Left ventricle myocardium inferior (tissue), 1 donor: ENCODE measurements around the gene LCE3D. TPM values are rescaled to one million over a fixed set of nuclear protein-coding genes. Genes with fewer than 3 reads are reported as not detected.

Source experiments
- DNase-seq: peaks from one replicate; pipeline ENCODE4 v3.0.0-alpha.2; 2020
- H3K27ac ChIP-seq: fragments of 200-600 bp; replicated peaks from 2 replicates; pipeline ENCODE4 v1.8.0; 2021
- H3K27me3 ChIP-seq: fragments of 200-600 bp; 2 replicates; pipeline ENCODE4 v1.8.0; 2021; ENCODE audit warnings: low read depth
- H3K36me3 ChIP-seq: fragments of 200-600 bp; 2 replicates; pipeline ENCODE4 v1.8.0; 2021
- H3K4me1 ChIP-seq: fragments of 200-600 bp; 2 replicates; pipeline ENCODE4 v1.8.0; 2021
- H3K4me3 ChIP-seq: fragments of 200-600 bp; 2 replicates; pipeline ENCODE4 v1.8.0; 2021; ENCODE audit warnings: mild to moderate bottlenecking, moderate library complexity
- H3K9me3 ChIP-seq: fragments of 200-600 bp; replicated peaks from 2 replicates; pipeline ENCODE4 v1.8.0; 2021
- intact Hi-C: fragments of 100-400 bp; cut with micrococcal nuclease; formaldehyde crosslinking; loops from one replicate; pipeline ENCODE4 v1.11.0; 2022
- long read RNA-seq: library from polyadenylated mRNA; unstranded; transcript quantifications from one replicate; pipeline ENCODE4 v2.0.0, GENCODE V29; 2021
- total RNA-seq: library from RNA; stranded (reverse); fragmentation: NEBNext Ultra II Directional; extraction: Animal tissue kit (Norgen Biotek cat#: 25700); gene quantifications from one replicate; pipeline ENCODE4 v1.2.1, GENCODE V29; 2021
- TF ChIP-seq, protein P1 (sequence below): fragments of 200-600 bp; IDR thresholded peaks from 2 replicates; pipeline ENCODE4 v1.8.0; 2021; ENCODE audit warnings: antibody characterized with exemption, mild to moderate bottlenecking, borderline replicate concordance
- donor health status: DM: no; HTN: yes; CAD: no; lungs with severe emphysema.

LCE3D gene
- not detected for total RNA-seq
- long read RNA-seq = 0 reads

GRCh38 chr1:152580433-152580832, at the start of gene LCE3D:
Gene LCE3D, minus strand, starts transcription at chr1:152580516. Its CDS starts 580 bp downstream, at chr1:152579936.
- no peak within 1 kb of the TSS for H3K4me3 ChIP-seq
- intact Hi-C loops = no loop called here
- no peaks in the 10 kb centered on the region for H3K4me1 ChIP-seq

GRCh38 chr1:152626744-152627143, 46.4 kb upstream of the LCE3D start:
- Histone ChIP-seq H3K4me3 (no peak overlapping the region), H3K36me3 (no peaks in the 10 kb centered on the region), H3K9me3 (peaks cover 16% of the 10 kb centered on the region), H3K27me3 (peaks cover 27% of the 10 kb centered on the region), H3K4me1 (no peaks in the 10 kb centered on the region), H3K27ac (no peak overlapping the region)
- TF ChIP-seq, protein P1, sequence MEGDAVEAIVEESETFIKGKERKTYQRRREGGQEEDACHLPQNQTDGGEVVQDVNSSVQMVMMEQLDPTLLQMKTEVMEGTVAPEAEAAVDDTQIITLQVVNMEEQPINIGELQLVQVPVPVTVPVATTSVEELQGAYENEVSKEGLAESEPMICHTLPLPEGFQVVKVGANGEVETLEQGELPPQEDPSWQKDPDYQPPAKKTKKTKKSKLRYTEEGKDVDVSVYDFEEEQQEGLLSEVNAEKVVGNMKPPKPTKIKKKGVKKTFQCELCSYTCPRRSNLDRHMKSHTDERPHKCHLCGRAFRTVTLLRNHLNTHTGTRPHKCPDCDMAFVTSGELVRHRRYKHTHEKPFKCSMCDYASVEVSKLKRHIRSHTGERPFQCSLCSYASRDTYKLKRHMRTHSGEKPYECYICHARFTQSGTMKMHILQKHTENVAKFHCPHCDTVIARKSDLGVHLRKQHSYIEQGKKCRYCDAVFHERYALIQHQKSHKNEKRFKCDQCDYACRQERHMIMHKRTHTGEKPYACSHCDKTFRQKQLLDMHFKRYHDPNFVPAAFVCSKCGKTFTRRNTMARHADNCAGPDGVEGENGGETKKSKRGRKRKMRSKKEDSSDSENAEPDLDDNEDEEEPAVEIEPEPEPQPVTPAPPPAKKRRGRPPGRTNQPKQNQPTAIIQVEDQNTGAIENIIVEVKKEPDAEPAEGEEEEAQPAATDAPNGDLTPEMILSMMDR = no peak
- DNase-seq = no peak
- intact Hi-C loops = no loop called here

More at GRCh38 chr1:152580433-152580832, at the start of gene LCE3D:
- Histone ChIP-seq H3K27me3 (peaks cover 5% of the 10 kb centered on the region), H3K9me3 (peaks cover under 1% of the 10 kb centered on the region), H3K27ac (no peak within 1 kb of the TSS), H3K36me3 (no peaks in the 10 kb centered on the region)
- TF ChIP-seq, protein P1 = no peak
- DNase-seq = no peak

- H3K36me3 ChIP-seq = no peaks in the 10 kb centered on the region
- H3K4me1 ChIP-seq = no peaks in the 10 kb centered on the region
- no peak for DNase-seq
- no peak overlapping the region for H3K27ac ChIP-seq
- TF ChIP-seq, protein P1 = no peak
- H3K9me3 ChIP-seq = peaks cover 26% of the 10 kb centered on the region
- intact Hi-C loops = no loop called here
- no peak overlapping the region for H3K4me3 ChIP-seq
- peaks cover 27% of the 10 kb centered on the region for H3K27me3 ChIP-seq
These were observed 43.0 kb upstream of the LCE3D start for GRCh38 chr1:152623203-152623844.

- DNase-seq = no peak
- intact Hi-C loops = no loop called here
- H3K9me3 ChIP-seq = peaks cover 31% of the 10 kb centered on the region
- H3K27me3 ChIP-seq = peaks cover 27% of the 10 kb centered on the region
- TF ChIP-seq, protein P1 = no peak
- H3K4me1 ChIP-seq = no peaks in the 10 kb centered on the region
- no peak within 1 kb of the TSS for H3K4me3 ChIP-seq
- no peaks in the 10 kb centered on the region for H3K36me3 ChIP-seq
- H3K27ac ChIP-seq = no peak within 1 kb of the TSS
These were observed 42.5 kb upstream of the LCE3D start, which contains the start of gene LCE3A for GRCh38 chr1:152622803-152623202. Gene LCE3A, minus strand, starts transcription at chr1:152623103. Its CDS starts 0 bp downstream, at chr1:152623103.

DNA sequence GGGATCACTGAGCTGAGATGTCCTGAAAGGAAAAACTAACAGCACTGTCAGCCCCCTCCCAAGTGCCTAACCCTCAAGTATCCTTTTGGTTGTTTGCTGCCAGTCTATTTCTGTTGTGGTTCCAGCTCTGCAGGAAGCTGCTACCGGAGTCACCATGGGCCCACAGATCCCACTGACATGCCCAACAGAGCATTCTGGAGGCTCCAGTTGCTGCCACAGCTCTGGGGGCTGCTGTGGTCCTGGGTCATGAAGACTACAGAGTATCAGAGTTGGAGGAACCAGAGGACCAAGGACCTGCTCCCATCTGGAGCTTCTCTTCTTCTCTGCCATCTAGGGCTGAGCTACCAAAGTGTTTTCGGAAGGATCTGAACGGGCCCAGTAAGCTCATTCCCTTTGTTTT, 41.7 kb upstream of the LCE3D start:
- DNase-seq = no peak
- Histone ChIP-seq H3K9me3 (peaks cover 38% of the 10 kb centered on the region), H3K27me3 (peaks cover 27% of the 10 kb centered on the region), H3K4me1 (no peaks in the 10 kb centered on the region), H3K4me3 (no peak overlapping the region), H3K27ac (no peak overlapping the region), H3K36me3 (no peaks in the 10 kb centered on the region)
- TF ChIP-seq, protein P1 = no peak
- intact Hi-C loops = no loop called here
